Activated CD8-positive, alpha-beta memory T cell treated with anti-CD3 and anti-CD28 coated beads for 1 hour (primary cell): Measurements from ENCODE around the gene SMCR8.
"Not testable (repeated sequence)": the region's sequence is repeated elsewhere in the genome, so short reads cannot be mapped to it uniquely, and the experiment has no call there.

Experiments
- DNase-seq, 2 donors: peaks; one replicate each; pipeline ENCODE4 v3.0.0-alpha.2; 2020; ENCODE audit warnings: low read depth in 1 of 2; ENCODE audit errors: extremely low read depth in 1 of 2

The SMCR8 gene

GRCh38 chr17:18314731-18315561 lies at the start of gene SMCR8, which contains the start of gene TOP3A:
TSS of gene SMCR8 (plus strand) at chr17:18315293. CDS start at chr17:18315790, 497 bp downstream.
TSS of gene TOP3A (minus strand) at chr17:18314994. CDS start at chr17:18314778, 216 bp downstream.
- DNase-seq, result peak; percentile 94

GRCh38 chr17:18267366-18267765 lies 47.7 kb upstream of the SMCR8 start:
- no peak for DNase-seq

- DNase-seq, result no peak
Observed at GRCh38 chr17:18267927-18268711, 47.0 kb upstream of the SMCR8 start.

GRCh38 chr17:18270046-18270931 lies 44.8 kb upstream of the SMCR8 start:
- no peak for DNase-seq

- no peak for DNase-seq
Observed at GRCh38 chr17:18277076-18277475, 38.0 kb upstream of the SMCR8 start.

- DNase-seq, result no peak
Observed at GRCh38 chr17:18278867-18279266, 36.2 kb upstream of the SMCR8 start.

- DNase-seq, result no peak
Observed at GRCh38 chr17:18280249-18280648, 34.8 kb upstream of the SMCR8 start.

- no peak for DNase-seq
Observed at GRCh38 chr17:18280766-18281371, 34.2 kb upstream of the SMCR8 start.

GRCh38 chr17:18281788-18282187 lies 33.3 kb upstream of the SMCR8 start:
- no peak for DNase-seq

- no peak for DNase-seq
Observed at GRCh38 chr17:18285296-18285695, 29.8 kb upstream of the SMCR8 start.

GRCh38 chr17:18291718-18292540 lies 23.2 kb upstream of the SMCR8 start:
- DNase-seq, result no peak

GRCh38 chr17:18298061-18298460 lies 17.0 kb upstream of the SMCR8 start:
- DNase-seq, result not testable (repeated sequence)

GRCh38 chr17:18300725-18301480 lies 14.2 kb upstream of the SMCR8 start:
- DNase-seq, result no peak

GRCh38 chr17:18303206-18303605 lies 11.9 kb upstream of the SMCR8 start:
- not testable (repeated sequence) for DNase-seq

GRCh38 chr17:18309202-18309601 lies 5.9 kb upstream of the SMCR8 start:
- DNase-seq, result no peak

- DNase-seq, result no peak
Observed at GRCh38 chr17:18314059-18314730, 898 bp upstream of the SMCR8 start.

- peak in 1 of 2 donors; percentile 7 for DNase-seq
Observed at GRCh38 chr17:18315562-18315922, 449 bp downstream of the SMCR8 start.

GRCh38 chr17:18315961-18316360 lies 868 bp downstream of the SMCR8 start:
- DNase-seq, result no peak
